NCI-H2227 treated with DMSO at 0.1 percent for 48 hours (cell line): ENCODE results near the gene ADAT3.

Source experiments
- DNase-seq: peaks from one replicate; lab custom pipeline; 2025; lab: John Stamatoyannopoulos, UW

The ADAT3 gene

GRCh38 chr19:1938071-1938470 is 32.9 kb downstream of the ADAT3 start:
- DNase-seq: no peak

- no peak for DNase-seq
Observed at GRCh38 chr19:1941146-1942077, 36.2 kb downstream of the ADAT3 start, which contains the start of gene CSNK1G2. CSNK1G2 (plus strand) TSS chr19:1941172; CDS start chr19:1969773, 28,601 bp downstream.

- DNase-seq: peak; percentile 11
Observed at GRCh38 chr19:1942078-1942933, 37.1 kb downstream of the ADAT3 start.

GRCh38 chr19:1942934-1943555 is 37.8 kb downstream of the ADAT3 start:
- DNase-seq: no peak

GRCh38 chr19:1943661-1944087 is 38.5 kb downstream of the ADAT3 start:
- no peak for DNase-seq

DNA sequence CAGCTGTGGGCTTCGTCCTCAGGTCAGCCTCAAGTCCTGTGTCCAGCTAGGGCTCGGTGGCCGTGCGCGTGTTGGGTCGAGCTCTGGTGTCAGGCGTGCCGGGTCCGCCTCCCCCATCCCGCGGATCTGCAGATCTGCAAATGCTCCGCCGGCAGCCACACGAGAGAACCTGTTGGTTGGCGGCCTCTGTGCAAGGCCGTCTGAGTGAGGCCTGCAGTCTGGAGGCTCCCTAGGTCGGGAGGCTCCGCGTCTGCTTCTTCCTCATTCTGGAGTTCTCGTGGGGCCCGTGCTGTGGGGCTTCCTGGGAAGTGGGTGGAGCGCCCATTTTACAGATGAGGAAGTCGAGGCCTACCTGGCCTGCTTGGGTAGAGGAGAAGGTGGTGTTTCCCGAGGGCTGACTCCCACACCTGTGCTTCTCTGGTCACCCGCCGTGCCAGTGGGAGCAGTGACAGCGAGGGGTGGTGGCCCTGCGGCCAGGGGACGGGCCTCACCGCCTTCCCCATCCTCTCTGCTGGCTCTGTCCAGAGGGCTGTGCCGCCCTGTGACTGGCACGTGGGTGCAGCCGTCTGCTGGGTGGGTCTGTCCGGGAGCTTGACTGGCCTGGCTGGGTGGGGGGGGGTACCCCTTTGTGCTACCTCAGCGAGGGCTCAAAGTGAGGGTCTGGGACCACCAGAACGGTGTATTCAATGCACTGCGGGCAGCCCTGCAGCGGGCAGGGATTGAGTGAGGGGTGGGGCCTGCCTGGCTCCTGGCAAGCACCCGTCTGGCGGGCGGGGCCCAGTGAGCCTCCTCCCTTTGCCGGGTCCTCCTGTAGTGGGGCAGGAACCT is 39.1 kb downstream of the ADAT3 start:
- DNase-seq: no peak

DNA sequence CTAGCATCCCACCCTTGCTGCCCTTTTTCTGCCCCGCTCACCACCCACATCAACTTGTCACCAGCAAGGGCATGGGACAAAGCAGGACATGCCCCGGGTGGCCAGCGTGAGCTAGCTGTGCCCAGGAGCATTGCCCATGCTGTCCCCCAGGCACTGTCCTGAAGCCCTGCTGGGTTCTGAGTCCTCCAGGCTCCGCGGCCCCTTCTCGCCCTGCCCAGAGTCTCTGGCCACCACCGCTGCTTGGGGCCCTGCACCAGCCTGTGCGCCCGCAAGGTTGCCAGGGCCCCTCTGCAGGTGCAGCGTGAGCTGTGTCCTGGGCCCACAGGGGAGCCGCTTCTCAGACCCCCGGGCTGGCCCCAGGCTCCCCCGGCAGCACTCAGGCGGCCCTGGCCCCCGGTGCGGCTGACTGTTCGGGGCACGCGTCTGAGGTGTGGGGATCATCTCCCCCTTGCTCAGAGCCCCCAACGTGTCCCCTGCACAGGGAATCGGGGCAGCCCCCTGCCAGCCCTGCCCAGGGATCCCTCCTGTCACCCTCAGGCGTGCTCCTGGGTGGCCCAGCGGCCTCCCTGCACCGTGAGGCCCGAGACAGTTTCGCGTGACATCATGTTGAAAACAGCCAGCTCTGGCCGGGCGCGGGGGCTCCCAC is 39.8 kb downstream of the ADAT3 start:
- DNase-seq: no peak

DNA sequence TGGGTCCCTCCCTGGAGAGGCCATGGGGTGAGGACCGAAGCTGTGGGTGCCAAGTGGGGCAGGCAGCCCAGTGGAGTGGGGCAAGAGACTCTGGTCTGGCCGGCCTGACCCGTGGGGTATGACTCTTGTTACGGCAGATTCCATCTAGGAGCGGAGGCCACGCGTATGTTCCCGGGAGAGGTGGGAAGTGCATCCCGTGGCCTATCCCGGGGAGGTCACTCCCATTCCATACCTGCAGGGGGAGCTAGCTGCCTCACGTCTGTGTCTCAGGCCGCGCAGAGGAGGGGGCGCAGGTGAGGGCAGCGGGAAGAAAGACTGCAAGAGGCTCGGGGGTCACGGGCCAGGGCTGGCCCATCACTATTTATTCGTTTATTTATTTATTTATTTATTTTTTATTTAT is 40.7 kb downstream of the ADAT3 start:
- DNase-seq: no peak

DNA sequence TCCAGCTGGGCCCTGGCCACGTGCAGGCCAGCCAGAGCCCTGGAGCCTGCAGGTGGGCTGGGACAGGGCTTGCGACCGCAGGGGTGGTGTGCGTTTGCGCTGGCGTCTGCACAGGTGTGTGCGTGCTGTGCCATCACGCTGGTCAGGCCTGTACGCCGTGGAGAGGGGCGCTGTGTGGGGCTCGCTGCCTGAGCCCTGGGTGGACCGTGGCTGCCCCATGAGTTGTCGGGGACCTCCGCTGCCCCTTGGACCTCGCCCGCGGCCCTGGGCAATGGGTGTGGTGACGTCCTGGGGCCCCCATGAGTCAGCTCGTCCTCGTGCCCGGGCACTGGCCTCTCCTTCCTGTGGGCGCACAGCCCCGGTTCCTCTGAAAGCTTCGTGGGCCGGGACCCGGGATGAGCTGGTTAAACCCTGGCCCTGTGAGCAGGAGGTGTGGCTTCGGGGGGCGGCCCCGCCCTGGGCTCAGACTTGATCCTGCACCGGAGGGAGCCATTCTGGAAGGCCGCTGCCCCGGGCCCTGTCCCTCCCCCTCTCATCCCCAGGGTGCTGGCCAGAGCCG is 42.5 kb downstream of the ADAT3 start:
- no peak for DNase-seq

DNA sequence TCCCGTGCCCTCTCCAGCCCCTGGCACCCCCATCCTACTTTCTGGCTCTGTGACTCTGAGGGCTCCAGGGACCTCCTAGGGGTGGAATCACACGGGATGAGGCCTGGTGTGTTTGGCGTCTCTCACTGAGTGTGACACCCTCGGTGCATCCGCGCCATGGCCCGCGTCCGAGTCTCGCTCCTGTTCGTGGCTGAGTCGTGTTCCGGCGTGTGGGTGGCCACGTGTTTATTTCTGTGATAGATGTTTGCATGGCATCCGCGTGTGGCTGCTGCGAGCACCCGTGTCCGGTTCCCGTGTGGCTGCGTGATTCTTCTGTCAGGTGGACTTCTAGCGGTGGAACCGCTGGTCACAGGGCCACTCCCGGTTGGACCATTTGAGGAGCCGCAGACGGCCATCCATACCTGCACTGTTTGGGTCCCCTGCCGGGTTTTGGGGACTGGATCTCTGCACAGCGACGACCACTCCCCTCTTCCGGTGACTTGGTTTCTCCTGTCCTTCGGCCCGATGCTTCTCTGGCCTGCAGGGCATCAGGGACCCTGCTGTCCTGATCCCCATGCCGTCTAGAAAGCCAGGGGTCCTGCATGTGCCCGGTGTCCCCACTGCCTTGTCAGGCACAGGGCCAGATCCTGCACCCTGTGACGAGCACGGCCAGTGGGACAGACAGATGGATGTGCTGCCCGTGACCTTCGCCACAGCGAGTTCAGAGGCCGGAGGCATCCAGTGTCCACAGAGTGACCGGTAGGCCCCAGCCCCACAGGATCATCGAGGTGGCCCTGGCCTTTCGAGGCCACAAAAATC is 44.3 kb downstream of the ADAT3 start:
- DNase-seq: no peak

DNA sequence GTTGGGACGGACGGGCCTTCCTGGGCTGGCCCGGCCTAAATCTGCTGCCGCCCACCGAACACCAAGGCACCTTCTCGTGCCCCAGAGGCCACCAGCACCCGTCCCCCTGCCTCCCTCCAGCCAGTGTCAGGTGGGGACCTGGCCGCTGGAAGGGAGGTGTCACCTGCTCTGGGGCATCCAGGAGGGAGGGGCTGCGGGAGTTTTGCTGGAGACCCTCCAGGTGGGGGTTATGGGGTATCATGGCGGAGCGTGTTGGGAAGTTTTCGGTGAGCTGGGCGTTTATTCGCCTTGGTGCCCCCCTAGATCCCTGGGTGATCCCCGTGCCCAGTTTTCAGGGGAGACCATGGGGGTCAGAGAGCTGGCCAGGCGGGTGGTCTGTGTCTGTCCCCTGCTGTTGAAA is 45.4 kb downstream of the ADAT3 start:
- no peak for DNase-seq

- DNase-seq: no peak
Observed at GRCh38 chr19:1952635-1953034, 47.4 kb downstream of the ADAT3 start.

GRCh38 chr19:1953037-1953436 is 47.8 kb downstream of the ADAT3 start:
- DNase-seq: no peak

DNA sequence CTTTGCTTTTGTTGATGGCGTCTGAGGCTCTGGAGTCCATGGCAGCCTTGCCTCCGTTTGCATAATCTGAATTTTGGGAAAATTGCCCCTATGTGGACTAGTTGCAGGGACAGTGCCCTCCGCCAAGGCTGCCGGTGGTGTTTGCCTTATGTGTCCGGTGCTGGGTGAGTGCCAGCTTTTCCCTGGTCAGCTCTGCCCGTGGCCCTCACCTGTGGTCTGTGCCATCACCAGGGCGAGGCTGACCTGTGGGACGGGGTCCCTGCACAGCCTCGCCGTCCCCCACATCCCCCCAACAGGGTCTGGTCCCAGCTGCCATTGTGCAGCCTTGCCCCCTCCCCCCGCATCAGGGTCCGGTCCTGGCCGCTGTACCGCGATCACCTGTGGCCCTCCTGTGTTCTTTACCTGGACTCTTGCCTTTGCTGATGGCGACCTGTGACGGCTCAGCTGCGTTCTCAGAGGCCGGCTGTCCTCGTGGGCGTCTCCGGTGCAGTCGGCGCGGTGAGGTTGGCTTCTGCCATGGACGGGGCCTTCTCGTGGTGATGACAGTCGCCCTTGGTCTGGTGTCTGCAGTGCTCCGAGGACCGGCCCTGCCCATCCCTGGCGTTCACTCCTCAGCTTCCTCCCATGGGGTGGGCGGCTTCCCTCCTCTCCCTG is 48.4 kb downstream of the ADAT3 start:
- no peak for DNase-seq

DNA sequence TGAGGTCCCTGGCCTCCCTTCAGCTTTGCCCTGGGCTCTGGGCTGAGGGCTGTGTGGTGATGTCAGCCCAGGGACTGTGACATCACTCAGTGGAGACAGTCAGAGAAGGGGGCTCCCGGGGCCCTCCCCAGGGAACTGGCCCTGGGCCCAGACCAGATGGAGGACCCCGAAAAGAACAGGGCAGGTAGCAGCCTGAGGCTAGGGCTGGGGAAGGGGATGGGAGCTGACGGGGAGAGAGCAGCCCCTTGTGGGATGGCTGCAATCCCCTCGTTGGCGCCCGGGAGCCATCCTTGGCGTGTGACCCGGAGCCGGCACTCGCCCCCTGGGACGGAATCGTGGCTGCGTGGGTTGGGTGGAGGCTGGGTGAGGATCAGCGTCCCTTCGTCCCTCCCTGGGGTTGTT is 49.3 kb downstream of the ADAT3 start:
- DNase-seq: no peak

- no peak for DNase-seq
Observed at GRCh38 chr19:1955171-1956121, 50.2 kb downstream of the ADAT3 start.

- no peak for DNase-seq
Observed at GRCh38 chr19:1956122-1956494, 50.9 kb downstream of the ADAT3 start.

GRCh38 chr19:1956868-1957492 is 51.8 kb downstream of the ADAT3 start:
- DNase-seq: no peak
